Adrenal gland (tissue), 12 donors: ENCODE results near the gene LRCH2. TPM values are rescaled to one million over a fixed set of nuclear protein-coding genes. Genes with fewer than 3 reads are reported as not detected.

Experiments
- DNase-seq, 7 donors: peaks; one replicate each; pipeline ENCODE4 v3.0.0-alpha.2; 2019 to 2020
- H3K27ac ChIP-seq, 5 donors: fragments of 200-600 bp; sonication (generic) in 4 of 5; 1 replicate in 3 of 5; 2 replicates in 2 of 5; pipeline versions ENCODE4 v1.5.1 to v1.8.0; 2016 to 2020; ENCODE audit warnings: mild to moderate bottlenecking in 1 of 5
- H3K27me3 ChIP-seq: fragments of 200-600 bp; 2 replicates; pipeline ENCODE4 v1.8.0; 2021
- H3K36me3 ChIP-seq, 2 donors: fragments of 200-600 bp; replicated peaks in 1 of 2; 1 replicate in 1 of 2; 2 replicates in 1 of 2; pipeline versions ENCODE4 v1.5.1 to v1.8.0; 2018 to 2022
- H3K4me1 ChIP-seq, 2 donors: fragments of 200-600 bp; replicated peaks in 1 of 2; 1 replicate in 1 of 2; 2 replicates in 1 of 2; pipeline versions ENCODE4 v1.5.1 to v1.8.0; 2018 to 2021
- H3K4me3 ChIP-seq, 4 donors: fragments of 200-600 bp; sonication (generic) in 3 of 4; one replicate each; pipeline ENCODE4 v1.5.1; 2016 to 2018
- H3K9me3 ChIP-seq, 3 donors: fragments of 200-600 bp; sonication (generic) in 1 of 3; replicated peaks in 1 of 3; 1 replicate in 2 of 3; 2 replicates in 1 of 3; pipeline versions ENCODE4 v1.5.1 to v1.8.0; 2016 to 2021
- POLR2A ChIP-seq, 2 donors: fragments of 450-650 bp; IDR thresholded peaks; one replicate each; pipeline ENCODE4 v1.6.1; 2017; ENCODE audit warnings: antibody characterized with exemption in 2 of 2, mild to moderate bottlenecking in 2 of 2, moderate library complexity in 1 of 2
- WGBS, 4 donors: extraction: QIAGEN DNeasy Blood & Tissue Kit in 2 of 4; methylation state at CpG; one replicate each; pipeline versions ENCODE4 v1.1.5 to v1.1.7; 2013 to 2017; 5-methylcytosine and 5-hydroxymethylcytosine counted together
- intact Hi-C, 2 donors: fragments of 100-400 bp; cut with DNase I; formaldehyde crosslinking; loops; one replicate each; pipeline versions ENCODE4 v1.14.1 to v1.15.0; 2022 to 2023
- polyA plus RNA-seq, 3 donors: library from polyadenylated mRNA; stranded (reverse); fragments of 200-250 nt in 2 of 3; fragments of 350-450 nt in 1 of 3; fragmentation: Illumina TruSeq in 1 of 3; extraction: RNeasy Lipid Tissue Mini Kit (QIAGEN cat#74804) in 1 of 3; gene quantifications; one replicate each; pipeline ENCODE4 v1.2.3, GENCODE V29; 2013 to 2014
- total RNA-seq, 9 donors: library from RNA; depleted of rRNA in 4 of 9; stranded (reverse); fragments of >200 nt in 4 of 9; fragments of 120-200 nt in 1 of 9; fragmentation: NEBNext Ultra II Directional in 1 of 9; extraction: Animal tissue kit (Norgen Biotek cat#: 25700) in 1 of 9; gene quantifications; one replicate each; pipeline versions ENCODE4 v1.1.0 to v1.2.4, GENCODE V29; 2013 to 2023
- TF ChIP-seq, protein P1 (sequence below), 6 experiments: fragments of 450-650 bp in 4 of 6; fragments of 200-600 bp in 2 of 6; sonication (generic) in 1 of 6; IDR thresholded peaks; 1 replicate in 5 of 6; 2 replicates in 1 of 6; pipeline versions ENCODE4 v1.5.1 to v1.8.0; 2016 to 2021; ENCODE audit warnings: antibody characterized with exemption in 6 of 6, mild to moderate bottlenecking in 2 of 6, moderate library complexity in 1 of 6
- donor health status: healthy with polysubstance abuse.
- donor health status: Bipolar disorder and iron deficiency.
- donor health status: DM: yes; HTN: yes; CAD: no.
- donor health status: DM: no; HTN: no; CAD: no.
- donor health status: DM: no; HTN: no; CAD: no.
- donor health status: DM: yes; HTN: yes; CAD: no.

LRCH2 gene
- total and polyA plus RNA-seq, 12 donors, result 2.3 to 8.7 (median 5.9) TPM

DNA sequence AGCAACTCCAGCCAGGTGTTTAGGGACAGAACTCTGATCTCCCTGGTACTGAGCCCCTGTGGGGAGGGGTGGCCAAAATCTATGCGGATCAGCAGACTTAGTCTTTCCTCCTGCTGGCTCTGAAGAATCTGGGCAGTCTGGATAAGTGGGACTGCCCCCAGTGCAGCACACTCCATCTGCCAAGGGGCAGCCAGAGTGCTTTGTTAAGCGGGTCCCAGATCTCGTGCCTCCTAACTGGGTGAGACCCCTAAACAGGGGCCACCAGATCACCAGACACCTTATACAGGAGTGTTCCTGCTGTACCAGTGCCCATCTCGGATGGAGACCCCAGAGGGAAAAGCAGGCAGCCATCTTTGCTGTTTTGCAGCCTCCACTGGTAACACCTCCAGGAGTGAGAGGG, 135.0 kb downstream of the LRCH2 start:
- Histone ChIP-seq H3K9me3 (no peaks in the 10 kb centered on the region), H3K27me3 (no peaks in the 10 kb centered on the region), H3K4me1 (no peaks in the 10 kb centered on the region), H3K36me3 (no peaks in the 10 kb centered on the region), H3K4me3 (no peak overlapping the region), H3K27ac (no peak overlapping the region)
- intact Hi-C loops, result no loop called here
- DNase-seq, result no peak
- WGBS, 4 donors, result 88 to 96% methylated on average over 4 of the region's 4 CpGs; no CpG with 5 or more reads in 2 of the 4 donors
- TF ChIP-seq, protein P1, sequence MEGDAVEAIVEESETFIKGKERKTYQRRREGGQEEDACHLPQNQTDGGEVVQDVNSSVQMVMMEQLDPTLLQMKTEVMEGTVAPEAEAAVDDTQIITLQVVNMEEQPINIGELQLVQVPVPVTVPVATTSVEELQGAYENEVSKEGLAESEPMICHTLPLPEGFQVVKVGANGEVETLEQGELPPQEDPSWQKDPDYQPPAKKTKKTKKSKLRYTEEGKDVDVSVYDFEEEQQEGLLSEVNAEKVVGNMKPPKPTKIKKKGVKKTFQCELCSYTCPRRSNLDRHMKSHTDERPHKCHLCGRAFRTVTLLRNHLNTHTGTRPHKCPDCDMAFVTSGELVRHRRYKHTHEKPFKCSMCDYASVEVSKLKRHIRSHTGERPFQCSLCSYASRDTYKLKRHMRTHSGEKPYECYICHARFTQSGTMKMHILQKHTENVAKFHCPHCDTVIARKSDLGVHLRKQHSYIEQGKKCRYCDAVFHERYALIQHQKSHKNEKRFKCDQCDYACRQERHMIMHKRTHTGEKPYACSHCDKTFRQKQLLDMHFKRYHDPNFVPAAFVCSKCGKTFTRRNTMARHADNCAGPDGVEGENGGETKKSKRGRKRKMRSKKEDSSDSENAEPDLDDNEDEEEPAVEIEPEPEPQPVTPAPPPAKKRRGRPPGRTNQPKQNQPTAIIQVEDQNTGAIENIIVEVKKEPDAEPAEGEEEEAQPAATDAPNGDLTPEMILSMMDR (IDR thresholded peaks at IDR 0.05), result no peak
- TF ChIP-seq POLR2A (IDR thresholded peaks at IDR 0.05), result no peak

DNA sequence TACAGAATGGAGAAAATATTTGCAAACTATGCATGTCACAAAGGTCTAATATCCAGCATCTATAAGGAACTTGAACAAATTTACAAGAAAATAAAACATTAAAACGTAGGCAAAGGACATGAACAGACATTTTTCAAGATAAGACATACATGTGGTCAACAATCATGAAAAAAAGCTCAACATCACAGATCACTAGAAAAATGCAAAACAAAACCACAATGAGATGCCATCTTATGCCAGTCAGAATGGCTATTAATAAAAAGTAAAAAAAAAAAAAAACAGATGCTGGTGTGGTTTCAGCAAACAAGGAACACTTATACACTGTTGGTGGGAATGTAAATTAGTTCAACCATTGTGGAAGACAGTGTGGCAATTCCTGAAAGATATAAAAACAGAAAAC, 140.7 kb downstream of the LRCH2 start:
- TF ChIP-seq, protein P1 (IDR thresholded peaks at IDR 0.05), result no peak
- TF ChIP-seq POLR2A (IDR thresholded peaks at IDR 0.05), result no peak
- no peak overlapping the region for H3K4me3 ChIP-seq
- DNase-seq, result no peak
- no peaks in the 10 kb centered on the region for H3K36me3 ChIP-seq
- intact Hi-C loops, result no loop called here
- H3K27ac ChIP-seq, result no peak overlapping the region
- H3K4me1 ChIP-seq, result no peaks in the 10 kb centered on the region
- WGBS, 4 donors, result 61 to 78% (median 71%) methylated on average over 1 of the region's 1 CpG
- no peaks in the 10 kb centered on the region for H3K9me3 ChIP-seq
- H3K27me3 ChIP-seq, result no peaks in the 10 kb centered on the region

DNA sequence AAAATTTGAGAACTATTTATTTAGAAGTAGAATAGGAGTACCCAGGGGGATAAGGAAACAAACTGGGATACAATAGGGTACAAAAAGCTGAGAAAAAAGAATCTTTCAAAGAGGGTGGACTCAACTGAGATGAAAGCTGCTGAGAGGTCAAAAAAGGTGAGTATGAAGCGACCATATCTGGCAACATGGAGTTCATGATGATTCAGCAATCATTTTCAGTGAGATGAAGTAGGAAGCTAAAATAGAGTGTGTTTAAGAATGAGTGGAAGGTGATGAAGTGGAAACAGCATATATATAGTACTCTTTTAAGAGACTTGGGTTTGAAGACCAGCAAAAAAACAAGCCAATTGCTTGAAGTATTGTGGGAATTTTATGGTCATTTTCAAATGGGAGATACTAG, 144.5 kb downstream of the LRCH2 start:
- Histone ChIP-seq H3K27me3 (no peaks in the 10 kb centered on the region), H3K9me3 (no peaks in the 10 kb centered on the region), H3K36me3 (no peaks in the 10 kb centered on the region), H3K4me1 (no peaks in the 10 kb centered on the region), H3K4me3 (no peak overlapping the region), H3K27ac (no peak overlapping the region)
- DNase-seq, result no peak
- TF ChIP-seq, protein P1 (IDR thresholded peaks at IDR 0.05), result no peak
- no peak for TF ChIP-seq POLR2A (IDR thresholded peaks at IDR 0.05)
- 63 to 97% (median 79%) methylated on average over 1 of the region's 1 CpG for WGBS, 4 donors
- intact Hi-C loops, result no loop called here

DNA sequence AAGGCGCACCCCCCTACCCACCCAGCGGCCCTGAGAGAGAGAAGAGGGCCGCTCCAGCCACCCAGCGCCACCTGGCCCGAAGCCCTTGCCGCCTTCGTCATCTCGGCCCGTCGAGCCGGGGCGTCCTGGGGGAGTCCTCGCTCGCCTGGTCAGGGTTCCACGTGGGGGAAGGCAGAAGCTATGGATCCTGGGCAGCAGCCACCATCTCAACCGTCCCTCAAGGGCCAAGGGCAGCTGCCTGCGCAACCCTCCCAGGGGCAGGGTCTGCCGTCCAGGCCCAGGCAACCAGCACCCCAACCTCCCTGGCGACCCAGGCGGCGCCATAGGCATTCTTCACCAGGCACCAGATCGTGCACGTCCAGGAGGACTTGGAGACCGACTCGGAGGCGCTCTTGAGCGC, 165.0 kb downstream of the LRCH2 start:
- H3K27ac ChIP-seq, result no peak overlapping the region
- H3K4me3 ChIP-seq, result no peak overlapping the region
- no peaks in the 10 kb centered on the region for H3K36me3 ChIP-seq
- H3K9me3 ChIP-seq, result no peaks in the 10 kb centered on the region
- no peak for DNase-seq
- H3K27me3 ChIP-seq, result peaks cover 9% of the 10 kb centered on the region
- H3K4me1 ChIP-seq, result no peaks in the 10 kb centered on the region
- 75 to 94% (median 80%) methylated on average over 1 to 27 of the region's 27 CpGs for WGBS, 4 donors
- TF ChIP-seq, protein P1 (IDR thresholded peaks at IDR 0.05), result no peak
- TF ChIP-seq POLR2A (IDR thresholded peaks at IDR 0.05), result no peak
- intact Hi-C loops, result no loop called here
